GM19239 (cell line): ENCODE measurements around the gene NPSR1.
"Not testable (repeated sequence)": the region's sequence is repeated elsewhere in the genome, so short reads cannot be mapped to it uniquely, and the experiment has no call there.

Source experiments
- DNase-seq: peaks from one replicate; pipeline ENCODE4 v3.0.0; 2011; ENCODE audit warnings: low spot score; ENCODE audit not compliant: insufficient read length
- FAIRE-seq: peaks from 2 replicates; lab custom pipeline; 2011; peaks lifted over from hg19 to GRCh38; lab: Jason Lieb, UNC

NPSR1 gene

GRCh38 chr7:34858444-34858843, 200.4 kb downstream of the NPSR1 start:
- not testable (repeated sequence) for FAIRE-seq, DNase-seq

GRCh38 chr7:34859281-34859680, 201.3 kb downstream of the NPSR1 start:
- DNase-seq, FAIRE-seq: not testable (repeated sequence)

- DNase-seq, FAIRE-seq: not testable (repeated sequence)
These were observed 208.2 kb downstream of the NPSR1 start for GRCh38 chr7:34866222-34866621.

- not testable (repeated sequence) for DNase-seq, FAIRE-seq
These were observed 209.3 kb downstream of the NPSR1 start for GRCh38 chr7:34867341-34867740.

- DNase-seq, FAIRE-seq: not testable (repeated sequence)
These were observed 210.6 kb downstream of the NPSR1 start for GRCh38 chr7:34868602-34869001.

GRCh38 chr7:34869057-34869456, 211.0 kb downstream of the NPSR1 start:
- FAIRE-seq: no peak

GRCh38 chr7:34870041-34870440, 212.0 kb downstream of the NPSR1 start:
- not testable (repeated sequence) for DNase-seq, FAIRE-seq

More at GRCh38 chr7:34869057-34869456, 211.0 kb downstream of the NPSR1 start:
- DNase-seq: no peak

GRCh38 chr7:34874329-34874728, 216.3 kb downstream of the NPSR1 start:
- not testable (repeated sequence) for DNase-seq, FAIRE-seq

- FAIRE-seq: no peak
- DNase-seq: no peak
These were observed 217.5 kb downstream of the NPSR1 start for GRCh38 chr7:34875481-34875880.

GRCh38 chr7:34878944-34879735, 221.1 kb downstream of the NPSR1 start:
- not testable (repeated sequence) for FAIRE-seq, DNase-seq

GRCh38 chr7:34879871-34880270, 221.9 kb downstream of the NPSR1 start:
- FAIRE-seq (no peak), DNase-seq (no peak)

GRCh38 chr7:34883855-34884254, 225.8 kb downstream of the NPSR1 start:
- not testable (repeated sequence) for FAIRE-seq, DNase-seq

GRCh38 chr7:34886856-34887255, 228.8 kb downstream of the NPSR1 start:
- FAIRE-seq (no peak), DNase-seq (no peak)

GRCh38 chr7:34889951-34890350, 231.9 kb downstream of the NPSR1 start:
- FAIRE-seq (no peak), DNase-seq (no peak)

- DNase-seq: no peak
- no peak for FAIRE-seq
These were observed 237.2 kb downstream of the NPSR1 start for GRCh38 chr7:34895202-34895601.
